Thyroid gland (tissue), 4 donors: ENCODE results near the gene SETD7. TPM values are rescaled to one million over a fixed set of nuclear protein-coding genes. Genes with fewer than 3 reads are reported as not detected.

Source experiments
- DNase-seq, 2 donors: peaks; one replicate each; pipeline ENCODE4 v3.0.0-alpha.2; 2019
- H3K27ac ChIP-seq, 3 donors: fragments of 200-600 bp; sonication (generic); 1 replicate in 2 of 3; 2 replicates in 1 of 3; pipeline ENCODE4 v1.5.1; 2016 to 2019; ENCODE audit warnings: mild to moderate bottlenecking in 1 of 3, moderate library complexity in 1 of 3
- H3K27me3 ChIP-seq: fragments of 200-600 bp; sonication (generic); one replicate; pipeline ENCODE4 v1.5.1; 2019
- H3K36me3 ChIP-seq, 2 donors: fragments of 200-600 bp; sonication (generic); one replicate each; pipeline ENCODE4 v1.5.1; 2016 to 2019
- H3K4me1 ChIP-seq, 2 donors: fragments of 200-600 bp; sonication (generic); one replicate each; pipeline ENCODE4 v1.5.1; 2017 to 2019
- H3K4me3 ChIP-seq, 3 donors: fragments of 200-600 bp; sonication (generic); replicated peaks in 1 of 3; 1 replicate in 2 of 3; 2 replicates in 1 of 3; pipeline ENCODE4 v1.5.1; 2016; ENCODE audit warnings: mild to moderate bottlenecking in 1 of 3
- H3K9me3 ChIP-seq: fragments of 200-600 bp; sonication (generic); one replicate; pipeline ENCODE4 v1.5.1; 2017
- CTCF ChIP-seq, 6 experiments: fragments of 200-600 bp in 3 of 6; fragments of 450-650 bp in 3 of 6; sonication (generic) in 3 of 6; IDR thresholded peaks; one replicate each; pipeline ENCODE4 v1.5.1; 2016 to 2019; ENCODE audit warnings: antibody characterized with exemption in 6 of 6, mild to moderate bottlenecking in 2 of 6, inconsistent platforms in 1 of 6, moderate library complexity in 1 of 6
- POLR2A ChIP-seq, 2 donors: fragments of 450-650 bp; IDR thresholded peaks; one replicate each; pipeline ENCODE4 v1.6.1; 2017; ENCODE audit warnings: antibody characterized with exemption in 2 of 2, mild to moderate bottlenecking in 2 of 2, moderate library complexity in 1 of 2
- WGBS, 2 donors: methylation state at CpG; one replicate each; pipeline ENCODE4 v1.1.5; 2017; 5-methylcytosine and 5-hydroxymethylcytosine counted together
- intact Hi-C: fragments of 100-400 bp; cut with DNase I; formaldehyde crosslinking; loops from one replicate; pipeline ENCODE4 v1.15.1; 2023
- total RNA-seq, 4 donors: library from RNA; depleted of rRNA; stranded (reverse); fragments of >200 nt; gene quantifications; one replicate each; pipeline ENCODE4 v1.2.3, GENCODE V29; 2016

SETD7 gene
- total RNA-seq, 4 donors from 2014 or later = 33.3 to 73.0 (median 37.1) TPM

GRCh38 chr4:139584784-139585183 lies 28.8 kb upstream of the SETD7 start:
- Histone ChIP-seq H3K4me3 (no peak overlapping the region), H3K27ac (no peak overlapping the region), H3K36me3 (no peaks in the 10 kb centered on the region), H3K4me1 (no peaks in the 10 kb centered on the region), H3K27me3 (no peaks in the 10 kb centered on the region), H3K9me3 (no peaks in the 10 kb centered on the region)
- TF ChIP-seq POLR2A (IDR thresholded peaks at IDR 0.05) (no peak), CTCF (IDR thresholded peaks at IDR 0.05) (no peak)
- 87 to 91% methylated on average over 2 of the region's 2 CpGs for WGBS, 2 donors
- intact Hi-C loops = no loop called here
- DNase-seq = no peak

DNA sequence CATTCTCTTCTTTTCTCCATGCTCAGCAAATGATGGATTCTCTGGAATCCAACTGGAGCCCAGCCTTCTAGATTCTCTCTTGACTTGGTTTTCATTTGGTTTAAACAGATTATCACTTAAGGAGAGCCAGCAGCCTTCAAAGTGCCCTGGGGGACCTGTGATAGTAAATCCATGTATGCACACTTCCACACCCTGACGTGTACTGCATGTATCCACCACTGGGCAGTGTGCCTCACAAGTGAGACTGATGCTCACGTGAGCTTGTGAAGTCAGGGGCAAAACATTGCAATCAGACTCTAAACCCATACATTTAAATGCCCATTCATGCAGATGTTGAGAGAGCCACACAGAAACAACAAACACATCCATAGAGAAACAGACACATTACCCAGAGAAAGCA lies 28.0 kb upstream of the SETD7 start:
- no peak overlapping the region for H3K27ac ChIP-seq
- H3K9me3 ChIP-seq = no peaks in the 10 kb centered on the region
- intact Hi-C loops = no loop called here
- 82 to 90% methylated on average over 2 of the region's 2 CpGs for WGBS, 2 donors
- no peaks in the 10 kb centered on the region for H3K4me1 ChIP-seq
- no peaks in the 10 kb centered on the region for H3K27me3 ChIP-seq
- no peaks in the 10 kb centered on the region for H3K36me3 ChIP-seq
- DNase-seq = no peak
- no peak overlapping the region for H3K4me3 ChIP-seq
- TF ChIP-seq POLR2A (IDR thresholded peaks at IDR 0.05) (no peak), CTCF (IDR thresholded peaks at IDR 0.05) (no peak)

GRCh38 chr4:139582044-139582443 lies 26.0 kb upstream of the SETD7 start:
- WGBS, 2 donors = 61 to 75% methylated on average over 4 of the region's 4 CpGs
- H3K9me3 ChIP-seq = no peaks in the 10 kb centered on the region
- no peak overlapping the region for H3K27ac ChIP-seq
- TF ChIP-seq POLR2A (IDR thresholded peaks at IDR 0.05) (no peak), CTCF (IDR thresholded peaks at IDR 0.05) (no peak)
- no peak for DNase-seq
- H3K4me3 ChIP-seq = no peak overlapping the region
- no peaks in the 10 kb centered on the region for H3K36me3 ChIP-seq
- H3K4me1 ChIP-seq = no peaks in the 10 kb centered on the region
- intact Hi-C loops = no loop called here
- no peaks in the 10 kb centered on the region for H3K27me3 ChIP-seq

- no peak overlapping the region for H3K27ac ChIP-seq
- no peak for TF ChIP-seq CTCF (IDR thresholded peaks at IDR 0.05)
- 75 to 87% methylated on average over 8 of the region's 8 CpGs for WGBS, 2 donors
- no peaks in the 10 kb centered on the region for H3K36me3 ChIP-seq
- no peaks in the 10 kb centered on the region for H3K4me1 ChIP-seq
- no peak for DNase-seq
- no peaks in the 10 kb centered on the region for H3K27me3 ChIP-seq
- no peaks in the 10 kb centered on the region for H3K9me3 ChIP-seq
- intact Hi-C loops = no loop called here
- no peak overlapping the region for H3K4me3 ChIP-seq
Measured at GRCh38 chr4:139581096-139581495, 25.1 kb upstream of the SETD7 start.

- Histone ChIP-seq H3K4me1 (peaks cover 0 to 5% of the 10 kb centered on the region in 2 donors), H3K36me3 (no peaks in the 10 kb centered on the region), H3K4me3 (no peak overlapping the region), H3K27ac (no peak overlapping the region), H3K9me3 (no peaks in the 10 kb centered on the region), H3K27me3 (no peaks in the 10 kb centered on the region)
- intact Hi-C loops = no loop called here
- 95 to 96% methylated on average over 5 of the region's 5 CpGs for WGBS, 2 donors
- TF ChIP-seq POLR2A (IDR thresholded peaks at IDR 0.05) (no peak), CTCF (IDR thresholded peaks at IDR 0.05) (no peak)
- DNase-seq = no peak
Measured at GRCh38 chr4:139576219-139576618, 20.2 kb upstream of the SETD7 start.
